Keratinocyte (primary cell): ENCODE data around the gene PEMT.

Experiments
- CTCF ChIP-seq, 3 experiments: IDR thresholded peaks in 1 of 3; conservative IDR thresholded peaks in 1 of 3; optimal IDR thresholded peaks in 1 of 3; 2 replicates in 2 of 3; 3 replicates in 1 of 3; pipeline versions ENCODE3 to v1.5.1; 2011; ENCODE audit warnings: low read length in 3 of 3, mild to moderate bottlenecking in 3 of 3, moderate library complexity in 2 of 3, control low read depth in 1 of 3, inconsistent platforms in 1 of 3; ENCODE audit not compliant: insufficient read depth in 2 of 3; ENCODE audit errors: extremely low read depth in 1 of 3
- EZH2 ChIP-seq: IDR thresholded peaks from one replicate; pipeline ENCODE4 v1.6.1; 2012; ENCODE audit warnings: inconsistent platforms, mild to moderate bottlenecking, low read length, moderate library complexity

GRCh38 chr17:17633310-17633709 is 41.8 kb upstream of the PEMT start:
- no peak for TF ChIP-seq CTCF (optimal IDR thresholded peaks at IDR 0.05 in 1 of 3, IDR thresholded peaks at IDR 0.05 in 1 of 3, conservative IDR thresholded peaks at IDR 0.05 in 1 of 3; ENCODE audit: extremely low read depth in 1 of 3, insufficient read depth in 2 of 3, low read length in 3 of 3)
- TF ChIP-seq EZH2, result no peak
